ENCODE measurements around the gene POU2F3.

The POU2F3 gene

GRCh38 chr11:120199613-120200012 is 40.3 kb upstream of the POU2F3 start:
- no peak overlapping the region for H3K9ac ChIP-seq (ENCODE audit: low read depth, low read length)
- no peaks in the 10 kb centered on the region for H3K36me3 ChIP-seq (ENCODE audit: control insufficient read depth, insufficient read depth, low read length)
- H3K27ac ChIP-seq (ENCODE audit: low read depth, low read length), result no peak overlapping the region
- peaks cover 81% of the 10 kb centered on the region for H3K27me3 ChIP-seq (ENCODE audit: control insufficient read depth, insufficient read depth, low read length)
- no peaks in the 10 kb centered on the region for H3K9me3 ChIP-seq (ENCODE audit: control insufficient read depth, insufficient read depth, low read length)
- H3K4me1 ChIP-seq (ENCODE audit: control insufficient read depth, insufficient read depth, low read length), result peaks cover 31% of the 10 kb centered on the region
- H3K4me3 ChIP-seq (ENCODE audit: low read depth, low read length), result no peak overlapping the region

- Histone ChIP-seq H3K27ac (ENCODE audit: low read depth, low read length) (no peak overlapping the region), H3K4me3 (ENCODE audit: low read depth, low read length) (no peak overlapping the region), H3K27me3 (ENCODE audit: control insufficient read depth, insufficient read depth, low read length) (peaks cover 84% of the 10 kb centered on the region), H3K9ac (ENCODE audit: low read depth, low read length) (no peak overlapping the region), H3K36me3 (ENCODE audit: control insufficient read depth, insufficient read depth, low read length) (no peaks in the 10 kb centered on the region), H3K9me3 (ENCODE audit: control insufficient read depth, insufficient read depth, low read length) (no peaks in the 10 kb centered on the region), H3K4me1 (ENCODE audit: control insufficient read depth, insufficient read depth, low read length) (peaks cover 31% of the 10 kb centered on the region)
Measured at GRCh38 chr11:120200677-120201076, 39.3 kb upstream of the POU2F3 start.

GRCh38 chr11:120201653-120202052 is 38.3 kb upstream of the POU2F3 start:
- Histone ChIP-seq H3K9me3 (ENCODE audit: control insufficient read depth, insufficient read depth, low read length) (no peaks in the 10 kb centered on the region), H3K4me1 (ENCODE audit: control insufficient read depth, insufficient read depth, low read length) (peaks cover 26% of the 10 kb centered on the region), H3K4me3 (ENCODE audit: low read depth, low read length) (no peak overlapping the region), H3K9ac (ENCODE audit: low read depth, low read length) (no peak overlapping the region), H3K27ac (ENCODE audit: low read depth, low read length) (no peak overlapping the region), H3K36me3 (ENCODE audit: control insufficient read depth, insufficient read depth, low read length) (no peaks in the 10 kb centered on the region), H3K27me3 (ENCODE audit: control insufficient read depth, insufficient read depth, low read length) (peaks cover 84% of the 10 kb centered on the region)

- H3K4me1 ChIP-seq (ENCODE audit: control insufficient read depth, insufficient read depth, low read length), result peaks cover 11% of the 10 kb centered on the region; the same call in 1 of the 2 replicates
- H3K27me3 ChIP-seq (ENCODE audit: control insufficient read depth, insufficient read depth, low read length), result peaks cover 87% of the 10 kb centered on the region
Measured at GRCh38 chr11:120203626-120204025, 36.3 kb upstream of the POU2F3 start.

GRCh38 chr11:120205596-120206161 is 34.3 kb upstream of the POU2F3 start:
- H3K9ac ChIP-seq (ENCODE audit: low read depth, low read length), result no peak overlapping the region
- H3K36me3 ChIP-seq (ENCODE audit: control insufficient read depth, insufficient read depth, low read length), result no peaks in the 10 kb centered on the region
- H3K4me1 ChIP-seq (ENCODE audit: control insufficient read depth, insufficient read depth, low read length), result peaks cover 9% of the 10 kb centered on the region
- no peak overlapping the region for H3K4me3 ChIP-seq (ENCODE audit: low read depth, low read length)
- H3K27me3 ChIP-seq (ENCODE audit: control insufficient read depth, insufficient read depth, low read length), result peaks cover 87% of the 10 kb centered on the region
- no peaks in the 10 kb centered on the region for H3K9me3 ChIP-seq (ENCODE audit: control insufficient read depth, insufficient read depth, low read length)
- H3K27ac ChIP-seq (ENCODE audit: low read depth, low read length), result no peak overlapping the region

More at GRCh38 chr11:120203626-120204025, 36.3 kb upstream of the POU2F3 start:
- H3K36me3 ChIP-seq (ENCODE audit: control insufficient read depth, insufficient read depth, low read length), result no peaks in the 10 kb centered on the region
- no peak overlapping the region for H3K9ac ChIP-seq (ENCODE audit: low read depth, low read length)
- H3K27ac ChIP-seq (ENCODE audit: low read depth, low read length), result no peak overlapping the region
- H3K9me3 ChIP-seq (ENCODE audit: control insufficient read depth, insufficient read depth, low read length), result no peaks in the 10 kb centered on the region
- H3K4me3 ChIP-seq (ENCODE audit: low read depth, low read length), result no peak overlapping the region

GRCh38 chr11:120207512-120207911 is 32.4 kb upstream of the POU2F3 start:
- Histone ChIP-seq H3K27me3 (ENCODE audit: control insufficient read depth, insufficient read depth, low read length) (peaks cover 86% of the 10 kb centered on the region), H3K4me3 (ENCODE audit: low read depth, low read length) (no peak overlapping the region), H3K4me1 (ENCODE audit: control insufficient read depth, insufficient read depth, low read length) (peaks cover 11% of the 10 kb centered on the region), H3K9me3 (ENCODE audit: control insufficient read depth, insufficient read depth, low read length) (no peaks in the 10 kb centered on the region), H3K9ac (ENCODE audit: low read depth, low read length) (no peak overlapping the region), H3K36me3 (ENCODE audit: control insufficient read depth, insufficient read depth, low read length) (no peaks in the 10 kb centered on the region), H3K27ac (ENCODE audit: low read depth, low read length) (no peak overlapping the region)

- H3K36me3 ChIP-seq (ENCODE audit: control insufficient read depth, insufficient read depth, low read length), result no peaks in the 10 kb centered on the region
- H3K27ac ChIP-seq (ENCODE audit: low read depth, low read length), result no peak overlapping the region
- no peak overlapping the region for H3K4me3 ChIP-seq (ENCODE audit: low read depth, low read length)
- peaks cover 14% of the 10 kb centered on the region for H3K4me1 ChIP-seq (ENCODE audit: control insufficient read depth, insufficient read depth, low read length)
- H3K9ac ChIP-seq (ENCODE audit: low read depth, low read length), result no peak overlapping the region
- no peaks in the 10 kb centered on the region for H3K9me3 ChIP-seq (ENCODE audit: control insufficient read depth, insufficient read depth, low read length)
- peaks cover 88% of the 10 kb centered on the region for H3K27me3 ChIP-seq (ENCODE audit: control insufficient read depth, insufficient read depth, low read length)
Measured at GRCh38 chr11:120208001-120208441, 31.9 kb upstream of the POU2F3 start.

- Histone ChIP-seq H3K4me3 (ENCODE audit: low read depth, low read length) (no peak overlapping the region), H3K9me3 (ENCODE audit: control insufficient read depth, insufficient read depth, low read length) (no peaks in the 10 kb centered on the region), H3K36me3 (ENCODE audit: control insufficient read depth, insufficient read depth, low read length) (no peaks in the 10 kb centered on the region), H3K27ac (ENCODE audit: low read depth, low read length) (no peak overlapping the region), H3K4me1 (ENCODE audit: control insufficient read depth, insufficient read depth, low read length) (peaks cover 19% of the 10 kb centered on the region), H3K9ac (ENCODE audit: low read depth, low read length) (no peak overlapping the region), H3K27me3 (ENCODE audit: control insufficient read depth, insufficient read depth, low read length) (peaks cover 94% of the 10 kb centered on the region)
Measured at GRCh38 chr11:120208777-120209176, 31.2 kb upstream of the POU2F3 start.

GRCh38 chr11:120209746-120210625 is 30.0 kb upstream of the POU2F3 start:
- H3K9ac ChIP-seq (ENCODE audit: low read depth, low read length), result no peak overlapping the region
- peaks cover 98% of the 10 kb centered on the region for H3K27me3 ChIP-seq (ENCODE audit: control insufficient read depth, insufficient read depth, low read length)
- H3K36me3 ChIP-seq (ENCODE audit: control insufficient read depth, insufficient read depth, low read length), result no peaks in the 10 kb centered on the region
- no peaks in the 10 kb centered on the region for H3K9me3 ChIP-seq (ENCODE audit: control insufficient read depth, insufficient read depth, low read length)
- peaks cover 19% of the 10 kb centered on the region for H3K4me1 ChIP-seq (ENCODE audit: control insufficient read depth, insufficient read depth, low read length)
- H3K4me3 ChIP-seq (ENCODE audit: low read depth, low read length), result peak overlapping the region; percentile 63
- no peak overlapping the region for H3K27ac ChIP-seq (ENCODE audit: low read depth, low read length)

- Histone ChIP-seq H3K27ac (ENCODE audit: low read depth, low read length) (no peak within 1 kb of the TSS), H3K27me3 (ENCODE audit: control insufficient read depth, insufficient read depth, low read length) (peaks cover 98% of the 10 kb centered on the region), H3K4me1 (ENCODE audit: control insufficient read depth, insufficient read depth, low read length) (peaks cover 19% of the 10 kb centered on the region), H3K9ac (ENCODE audit: low read depth, low read length) (no peak within 1 kb of the TSS), H3K4me3 (ENCODE audit: low read depth, low read length) (peak within 1 kb of the TSS; percentile 63), H3K36me3 (ENCODE audit: control insufficient read depth, insufficient read depth, low read length) (no peaks in the 10 kb centered on the region), H3K9me3 (ENCODE audit: control insufficient read depth, insufficient read depth, low read length) (no peaks in the 10 kb centered on the region)
Measured at GRCh38 chr11:120210626-120211521, 29.1 kb upstream of the POU2F3 start, which contains the start of gene OAF. Gene OAF, plus strand, starts transcription at chr11:120211032. Its CDS starts 248 bp downstream, at chr11:120211280.

All from HUES48 (cell line).